HepG2 (cell line): ENCODE data around the gene HOMEZ. TPM values are rescaled to one million over a fixed set of nuclear protein-coding genes. Genes with fewer than 3 reads are reported as not detected.

Experiments used
- DPF2 ChIP-seq: sonication (generic); formaldehyde crosslinking; IDR thresholded peaks from 2 replicates; pipeline ENCODE4 v1.4.0; 2020; ENCODE audit warnings: mild to moderate bottlenecking, low read depth, missing genetic modification reagents, borderline replicate concordance
- HOXD1 ChIP-seq: sonication (generic); formaldehyde crosslinking; IDR thresholded peaks from 2 replicates; pipeline ENCODE4 v1.5.0; 2020; ENCODE audit warnings: missing genetic modification reagents
- JUND ChIP-seq: sonication (generic); formaldehyde crosslinking; IDR thresholded peaks from 2 replicates; pipeline ENCODE4 v1.8.0; 2022; ENCODE audit warnings: mild to moderate bottlenecking, missing genetic modification reagents
- MNT ChIP-seq: fragments of 450-650 bp; IDR thresholded peaks from 2 replicates; pipeline ENCODE4 v1.6.1; 2016
- PCBP1 ChIP-seq: fragments of 200-400 bp; formaldehyde crosslinking; IDR thresholded peaks from 2 replicates; pipeline ENCODE4 v1.6.1; 2017; ENCODE audit warnings: mild to moderate bottlenecking, low read depth, low read length, borderline replicate concordance
- PHF21A ChIP-seq: sonication (generic); formaldehyde crosslinking; IDR thresholded peaks from 2 replicates; pipeline ENCODE4 v1.5.0; 2020; ENCODE audit warnings: mild to moderate bottlenecking, missing genetic modification reagents
- ZBTB40 ChIP-seq, 2 experiments: fragments of 450-650 bp in 1 of 2; sonication (generic) in 1 of 2; formaldehyde crosslinking in 1 of 2; IDR thresholded peaks; 2 replicates each; pipeline versions ENCODE4 v1.6.1 to v1.8.0; 2016 to 2022; ENCODE audit warnings: antibody characterized with exemption in 1 of 2, mild to moderate bottlenecking in 1 of 2, missing genetic modification reagents in 1 of 2
- ZBTB7A ChIP-seq: sonication (generic); formaldehyde crosslinking; IDR thresholded peaks from 2 replicates; pipeline ENCODE4 v1.8.0; 2022; ENCODE audit warnings: mild to moderate bottlenecking, missing genetic modification reagents
- ZNF230 ChIP-seq: sonication (generic); formaldehyde crosslinking; IDR thresholded peaks from 2 replicates; pipeline ENCODE4 v1.4.0; 2020; ENCODE audit warnings: mild to moderate bottlenecking, missing genetic modification reagents
- ZNF24 ChIP-seq: fragments of 450-650 bp; IDR thresholded peaks from 2 replicates; pipeline ENCODE4 v1.6.1; 2017; ENCODE audit warnings: antibody characterized with exemption, mild to moderate bottlenecking
- ZNF256 ChIP-seq: sonication (generic); formaldehyde crosslinking; conservative IDR thresholded peaks from 2 replicates; pipeline ENCODE4 v1.4.0; 2020; ENCODE audit warnings: missing genetic modification reagents
- ZNF331 ChIP-seq: sonication (generic); formaldehyde crosslinking; IDR thresholded peaks from 2 replicates; pipeline ENCODE4 v1.4.0; 2020; ENCODE audit warnings: missing genetic modification reagents
- ZNF563 ChIP-seq: sonication (generic); formaldehyde crosslinking; IDR thresholded peaks from 2 replicates; pipeline ENCODE4 v1.8.0; 2022; ENCODE audit warnings: mild to moderate bottlenecking, moderate library complexity, missing genetic modification reagents
- polyA plus RNA-seq, 8 experiments: library from polyadenylated mRNA; depleted of rRNA in 3 of 8; stranded (reverse) in 7 of 8; unstranded in 1 of 8; fragments of >200 nt; fragmentation: Illumina TruSeq in 4 of 8; extraction: Trizol in 4 of 8; gene quantifications; 2 replicates each; pipeline versions ENCODE4 v1.2.1 to v1.2.3, GENCODE V29; 2011 to 2016; ENCODE audit warnings: low read depth in 4 of 8, missing spikeins in 1 of 8, mixed read lengths in 1 of 8; ENCODE audit not compliant: insufficient read depth in 1 of 8
- total RNA-seq, 5 experiments: library from RNA; depleted of rRNA; stranded (reverse); fragments of >200 nt; fragmentation: Illumina TruSeq; extraction: Trizol; gene quantifications; 2 replicates each; pipeline ENCODE4 v1.2.3, GENCODE V29; 2016; ENCODE audit warnings: low read depth in 1 of 5
- TF ChIP-seq, protein P1 (sequence below): sonication (generic); formaldehyde crosslinking; IDR thresholded peaks from 2 replicates; pipeline ENCODE4 v1.4.0; 2020; ENCODE audit warnings: mild to moderate bottlenecking, missing genetic modification reagents
- TF ChIP-seq, protein P2 (sequence below): IDR thresholded peaks from 2 replicates; pipeline ENCODE4 v1.6.1; 2016; ENCODE audit warnings: missing genetic modification reagents, missing compliant biosample characterization

Gene HOMEZ
- total and polyA plus RNA-seq, 2 of the 13 experiments (the other 11 are each of a cell fraction or from before 2014, with no cell fraction given) = 14.5 to 31.8 TPM

GRCh38 chr14:23237772-23238594, 47.9 kb downstream of the HOMEZ start, which contains the start of gene RNF212B (continued):
- TF ChIP-seq ZBTB7A (CRISPR knock-in tag) (0 out of 2 replicates have a peak, but pooled peaks have one; percentile 44), ZNF563 (no peak), MNT (no peak), ZNF24 (no peak), ZNF230 (peak; percentile 86; the same call in 1 of the 2 replicates), JUND (CRISPR knock-in tag) (no peak), HOXD1 (CRISPR knock-in tag) (no peak), ZNF256 (CRISPR knock-in tag) (no peak), ZNF331 (CRISPR knock-in tag) (no peak), PHF21A (CRISPR knock-in tag) (no peak; the same call in 1 of the 2 replicates), ZBTB40 (IDR thresholded peaks at IDR 0.05) (no peak), ZBTB40 (CRISPR knock-in tag; IDR thresholded peaks at IDR 0.05) (peak; percentile 54), PCBP1 (no peak), DPF2 (CRISPR knock-in tag) (0 out of 2 replicates have a peak, but pooled peaks have one; percentile 27)
- TF ChIP-seq, protein P1, sequence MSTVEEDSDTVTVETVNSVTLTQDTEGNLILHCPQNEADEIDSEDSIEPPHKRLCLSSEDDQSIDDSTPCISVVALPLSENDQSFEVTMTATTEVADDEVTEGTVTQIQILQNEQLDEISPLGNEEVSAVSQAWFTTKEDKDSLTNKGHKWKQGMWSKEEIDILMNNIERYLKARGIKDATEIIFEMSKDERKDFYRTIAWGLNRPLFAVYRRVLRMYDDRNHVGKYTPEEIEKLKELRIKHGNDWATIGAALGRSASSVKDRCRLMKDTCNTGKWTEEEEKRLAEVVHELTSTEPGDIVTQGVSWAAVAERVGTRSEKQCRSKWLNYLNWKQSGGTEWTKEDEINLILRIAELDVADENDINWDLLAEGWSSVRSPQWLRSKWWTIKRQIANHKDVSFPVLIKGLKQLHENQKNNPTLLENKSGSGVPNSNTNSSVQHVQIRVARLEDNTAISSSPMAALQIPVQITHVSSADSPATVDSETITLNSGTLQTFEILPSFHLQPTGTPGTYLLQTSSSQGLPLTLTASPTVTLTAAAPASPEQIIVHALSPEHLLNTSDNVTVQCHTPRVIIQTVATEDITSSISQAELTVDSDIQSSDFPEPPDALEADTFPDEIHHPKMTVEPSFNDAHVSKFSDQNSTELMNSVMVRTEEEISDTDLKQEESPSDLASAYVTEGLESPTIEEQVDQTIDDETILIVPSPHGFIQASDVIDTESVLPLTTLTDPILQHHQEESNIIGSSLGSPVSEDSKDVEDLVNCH (CRISPR knock-in tag) = no peak
- TF ChIP-seq, protein P2, sequence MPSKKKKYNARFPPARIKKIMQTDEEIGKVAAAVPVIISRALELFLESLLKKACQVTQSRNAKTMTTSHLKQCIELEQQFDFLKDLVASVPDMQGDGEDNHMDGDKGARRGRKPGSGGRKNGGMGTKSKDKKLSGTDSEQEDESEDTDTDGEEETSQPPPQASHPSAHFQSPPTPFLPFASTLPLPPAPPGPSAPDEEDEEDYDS = peak; percentile 49; the same call in 1 of the 2 replicates
